Measurements from ENCODE around the gene GRIK4.

GRCh38 chr11:120660024-120660565 lies 148.5 kb downstream of the GRIK4 start:
- TF ChIP-seq CTCF (conservative IDR thresholded peaks at IDR 0.05; ENCODE audit: low read depth, low read length) (peak; percentile 36), POLR2A (IDR thresholded peaks at IDR 0.05; ENCODE audit: low read depth, low read length) (no peak), RFX5 (IDR thresholded peaks at IDR 0.05; ENCODE audit: low read depth, low read length) (no peak), SMC3 (IDR thresholded peaks at IDR 0.05; ENCODE audit: low read depth, low read length) (no peak), CEBPB (IDR thresholded peaks at IDR 0.05; ENCODE audit: low read depth, low read length) (no peak), RAD21 (IDR thresholded peaks at IDR 0.05; ENCODE audit: low read length) (no peak)
